Spinal cord (tissue), 10 donors: ENCODE measurements around the gene DIPK2A. TPM values are rescaled to one million over a fixed set of nuclear protein-coding genes. Genes with fewer than 3 reads are reported as not detected.
A peak's percentile ranks its signal among the peaks of the same experiment; 100 is the strongest.

Source experiments
- DNase-seq, 6 donors: peaks; one replicate each; pipeline versions ENCODE4 v3.0.0 to v3.0.0-alpha.2; 2013 to 2015; ENCODE audit warnings: low spot score in 6 of 6, low read depth in 4 of 6
- H3K27ac ChIP-seq: one replicate; pipeline ENCODE4 v1.5.1; 2013; ENCODE audit warnings: low read depth, low read length, control low read depth
- H3K27me3 ChIP-seq: one replicate; pipeline ENCODE4 v1.6.1; 2013; ENCODE audit warnings: low read length; ENCODE audit not compliant: control insufficient read depth, insufficient read depth
- H3K36me3 ChIP-seq: one replicate; pipeline ENCODE4 v1.6.1; 2013; ENCODE audit warnings: low read length; ENCODE audit not compliant: control insufficient read depth, insufficient read depth
- H3K4me1 ChIP-seq: one replicate; pipeline ENCODE4 v1.6.1; 2013; ENCODE audit warnings: low read length; ENCODE audit not compliant: control insufficient read depth, insufficient read depth
- H3K4me3 ChIP-seq: one replicate; pipeline ENCODE4 v1.5.1; 2013; ENCODE audit warnings: low read depth, low read length, control low read depth
- H3K9me3 ChIP-seq: one replicate; pipeline ENCODE4 v1.6.1; 2013; ENCODE audit warnings: low read length; ENCODE audit not compliant: control insufficient read depth, insufficient read depth
- WGBS: methylation state at CpG from one replicate; pipeline ENCODE4 v1.1.5; 2013; ENCODE audit warnings: missing lambda C conversion rate; ENCODE audit not compliant: insufficient coverage; 5-methylcytosine and 5-hydroxymethylcytosine counted together
- long read RNA-seq, 4 donors: transcript quantifications; one replicate each; lab custom pipeline, GENCODE V29; 2026
- polyA plus RNA-seq, 2 donors: library from polyadenylated mRNA; unstranded; fragments of 120-200 nt; gene quantifications; one replicate each; pipeline ENCODE4 v1.2.1, GENCODE V29; 2013; ENCODE audit not compliant: insufficient read length in 2 of 2
- total RNA-seq, 2 donors: library from RNA; depleted of rRNA in 1 of 2; stranded (reverse); fragments of 120-200 nt in 1 of 2; fragments of >200 nt in 1 of 2; gene quantifications; one replicate each; pipeline versions ENCODE4 v1.2.3 to v1.2.4, GENCODE V29; 2013 to 2014
- donor health status: healthy.

DIPK2A gene, protein sequence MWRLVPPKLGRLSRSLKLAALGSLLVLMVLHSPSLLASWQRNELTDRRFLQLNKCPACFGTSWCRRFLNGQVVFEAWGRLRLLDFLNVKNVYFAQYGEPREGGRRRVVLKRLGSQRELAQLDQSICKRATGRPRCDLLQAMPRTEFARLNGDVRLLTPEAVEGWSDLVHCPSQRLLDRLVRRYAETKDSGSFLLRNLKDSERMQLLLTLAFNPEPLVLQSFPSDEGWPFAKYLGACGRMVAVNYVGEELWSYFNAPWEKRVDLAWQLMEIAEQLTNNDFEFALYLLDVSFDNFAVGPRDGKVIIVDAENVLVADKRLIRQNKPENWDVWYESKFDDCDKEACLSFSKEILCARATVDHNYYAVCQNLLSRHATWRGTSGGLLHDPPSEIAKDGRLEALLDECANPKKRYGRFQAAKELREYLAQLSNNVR
- total RNA-seq (10 to 100 TPM; 32.7 to 50.2 TPM), polyA plus RNA-seq (10 to 100 TPM; 17.2 to 25.5 TPM)
- long read RNA-seq, donor 1, full-length matches to known transcripts: 4 of 30 reads
- long read RNA-seq, donor 1, partial matches to known transcripts: 26 of 30 reads
- long read RNA-seq, donor 1, other reads (novel, unspliced or antisense): 0 of 30 reads
- long read RNA-seq, donor 2, full-length matches to known transcripts: 5 of 5 reads
- long read RNA-seq, donor 2, partial matches to known transcripts: 0 of 5 reads
- long read RNA-seq, donor 2, other reads (novel, unspliced or antisense): 0 of 5 reads
- long read RNA-seq, donor 3, full-length matches to known transcripts: 2 of 2 reads
- long read RNA-seq, donor 3, partial matches to known transcripts: 0 of 2 reads
- long read RNA-seq, donor 3, other reads (novel, unspliced or antisense): 0 of 2 reads
- long read RNA-seq, donor 4, full-length matches to known transcripts: 13 of 18 reads
- long read RNA-seq, donor 4, partial matches to known transcripts: 5 of 18 reads
- long read RNA-seq, donor 4, other reads (novel, unspliced or antisense): 0 of 18 reads

GRCh38 chr3:143971359-143972154 is at the start of gene DIPK2A:
TSS of gene DIPK2A (plus strand) at chr3:143971823. CDS start at chr3:143972333, 510 bp downstream.
- Histone ChIP-seq H3K4me3 (peak within 1 kb of the TSS; percentile 93), H3K4me1 (peaks cover 8% of the 10 kb centered on the region), H3K9me3 (no peaks in the 10 kb centered on the region), H3K27ac (peak within 1 kb of the TSS; percentile 99), H3K27me3 (no peaks in the 10 kb centered on the region), H3K36me3 (no peaks in the 10 kb centered on the region)
- DNase-seq: peak; percentile 89 to 99 (median 94)
- 0% methylated on average over 47 of the region's 71 CpGs for WGBS

DNA sequence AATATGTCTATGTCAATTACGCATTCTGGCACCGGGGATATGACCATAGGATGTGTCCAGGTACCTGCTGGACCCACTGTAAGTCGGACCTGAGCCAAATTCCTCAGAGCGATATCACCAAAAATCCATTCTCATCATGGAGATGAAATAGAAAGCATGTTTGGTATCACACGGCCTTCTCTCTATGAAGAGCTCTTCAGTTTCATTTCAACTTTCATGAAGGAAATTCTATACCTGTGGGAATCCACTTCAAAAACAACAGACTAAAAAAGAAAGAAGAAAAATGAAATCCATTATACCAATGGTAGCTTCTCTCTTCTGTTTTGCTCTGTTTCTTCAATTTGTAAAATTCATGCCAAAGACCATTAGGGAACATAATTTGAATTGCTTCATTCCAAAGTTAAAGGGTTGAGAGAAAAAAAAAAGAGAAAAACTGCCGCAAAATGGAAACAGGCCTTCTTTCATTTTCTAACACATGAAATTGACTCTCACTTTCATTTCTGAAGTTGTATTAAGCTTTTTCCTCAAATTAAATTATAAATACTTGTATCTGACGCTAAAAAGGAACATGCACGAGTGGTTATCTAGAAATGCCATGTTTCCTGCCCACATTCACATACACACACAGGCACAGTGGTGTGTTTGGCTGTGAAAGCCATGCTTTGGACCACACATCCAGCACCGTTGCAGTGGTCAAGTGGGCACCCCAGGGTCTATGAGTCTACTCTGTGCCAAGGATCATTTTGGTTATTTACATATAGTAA is 46.9 kb upstream of the DIPK2A start:
- no peak for DNase-seq
- Histone ChIP-seq H3K4me1 (no peaks in the 10 kb centered on the region), H3K27me3 (no peaks in the 10 kb centered on the region), H3K9me3 (no peaks in the 10 kb centered on the region), H3K36me3 (no peaks in the 10 kb centered on the region), H3K4me3 (no peak overlapping the region), H3K27ac (no peak overlapping the region)
- 100% methylated on average over 1 of the region's 9 CpGs for WGBS

GRCh38 chr3:143928056-143928455 is 43.6 kb upstream of the DIPK2A start:
- H3K4me3 ChIP-seq: no peak overlapping the region
- no CpG with 5 or more reads among the region's 1 CpG for WGBS

GRCh38 chr3:143928541-143929255 is 42.9 kb upstream of the DIPK2A start:
- H3K4me3 ChIP-seq: no peak overlapping the region
- H3K27ac ChIP-seq: no peak overlapping the region
- no peaks in the 10 kb centered on the region for H3K9me3 ChIP-seq
- no peak for DNase-seq
- H3K27me3 ChIP-seq: no peaks in the 10 kb centered on the region
- no peaks in the 10 kb centered on the region for H3K36me3 ChIP-seq
- no CpG with 5 or more reads among the region's 3 CpGs for WGBS
- no peaks in the 10 kb centered on the region for H3K4me1 ChIP-seq

More at GRCh38 chr3:143928056-143928455, 43.6 kb upstream of the DIPK2A start:
- H3K27me3 ChIP-seq: no peaks in the 10 kb centered on the region
- no peaks in the 10 kb centered on the region for H3K9me3 ChIP-seq
- H3K36me3 ChIP-seq: no peaks in the 10 kb centered on the region
- no peak overlapping the region for H3K27ac ChIP-seq
- H3K4me1 ChIP-seq: no peaks in the 10 kb centered on the region
- no peak for DNase-seq

DNA sequence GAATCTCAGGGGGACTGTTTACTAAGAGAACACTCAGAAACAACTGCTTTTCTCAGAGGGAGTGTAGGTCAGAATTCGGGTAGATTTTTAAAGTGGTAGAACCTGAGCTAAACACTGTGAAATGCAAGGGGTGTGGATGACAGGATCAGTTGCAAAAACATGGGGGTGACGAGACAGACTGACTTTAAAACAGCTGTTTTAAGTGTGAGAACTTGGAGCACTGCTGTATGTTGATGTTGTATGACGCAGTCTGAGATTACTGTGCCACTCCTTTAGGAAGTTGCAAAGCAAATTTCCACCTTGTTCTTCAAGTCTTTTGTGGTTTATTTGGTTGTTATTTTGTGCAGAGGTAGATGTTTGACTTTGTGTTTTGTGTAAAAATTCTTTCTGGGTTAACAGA is 36.8 kb upstream of the DIPK2A start:
- H3K9me3 ChIP-seq: no peaks in the 10 kb centered on the region
- H3K36me3 ChIP-seq: no peaks in the 10 kb centered on the region

DNA sequence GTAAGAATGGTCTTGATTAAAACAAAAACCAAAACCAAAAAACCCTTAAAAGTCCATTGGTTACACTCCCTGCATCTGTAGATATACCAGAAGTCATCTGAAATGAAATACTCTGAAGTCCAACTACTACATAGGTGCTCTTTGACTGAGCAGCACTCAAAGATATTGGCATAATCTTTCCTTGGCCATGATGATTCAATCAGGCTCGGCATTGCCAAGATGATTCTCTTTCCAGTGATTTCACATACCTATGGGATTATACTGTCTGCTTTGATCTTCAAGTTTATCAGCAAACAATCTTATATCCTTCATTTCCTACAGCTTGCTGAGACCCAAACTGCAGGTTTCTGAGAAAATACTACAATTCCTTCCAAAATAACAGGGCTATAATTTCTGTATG is 35.9 kb upstream of the DIPK2A start:
- H3K4me1 ChIP-seq: no peaks in the 10 kb centered on the region
- no peaks in the 10 kb centered on the region for H3K9me3 ChIP-seq
- no peak for DNase-seq
- H3K27ac ChIP-seq: no peak overlapping the region
- H3K27me3 ChIP-seq: no peaks in the 10 kb centered on the region
- WGBS: 100% methylated on average over 1 of the region's 1 CpG
- H3K36me3 ChIP-seq: no peaks in the 10 kb centered on the region
- no peak overlapping the region for H3K4me3 ChIP-seq

More for the DNA sequence above, 36.8 kb upstream of the DIPK2A start:
- Histone ChIP-seq H3K4me1 (no peaks in the 10 kb centered on the region), H3K4me3 (no peak overlapping the region), H3K27ac (no peak overlapping the region), H3K27me3 (no peaks in the 10 kb centered on the region)
- 45% methylated on average over 2 of the region's 3 CpGs for WGBS
- DNase-seq: no peak

GRCh38 chr3:143950810-143951209 is 20.8 kb upstream of the DIPK2A start:
- H3K9me3 ChIP-seq: no peaks in the 10 kb centered on the region
- DNase-seq: no peak

DNA sequence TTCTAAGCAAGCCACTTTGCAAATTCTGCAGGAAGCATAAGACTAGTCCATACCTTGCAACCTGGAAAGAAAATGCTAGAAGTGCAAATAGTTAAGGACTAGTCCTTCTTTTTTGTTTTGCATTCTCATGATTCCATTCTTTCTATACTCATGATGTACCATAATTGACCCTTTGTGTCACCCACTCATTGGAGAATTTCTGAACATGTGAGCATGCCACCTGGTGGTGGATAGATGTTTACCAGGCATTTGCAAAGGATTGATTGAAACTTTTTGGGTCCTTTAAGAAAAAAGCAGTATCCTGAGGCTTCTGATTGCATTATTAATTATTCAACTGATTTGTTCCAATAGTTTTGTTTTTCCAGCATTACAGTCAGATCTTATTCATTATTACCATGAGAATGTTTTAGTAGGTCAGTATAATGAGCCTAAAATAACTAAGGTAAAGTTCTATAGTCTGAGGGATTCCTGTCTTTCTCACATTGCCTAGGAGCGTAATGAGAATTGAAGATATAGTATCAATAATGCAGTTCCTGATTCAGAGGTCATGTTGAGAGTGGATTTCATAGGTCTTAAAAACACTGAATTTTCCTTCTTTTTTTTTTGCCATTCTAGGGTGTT is 20.2 kb upstream of the DIPK2A start:
- no CpG with 5 or more reads among the region's 1 CpG for whole genome bisulfite sequencing

More at GRCh38 chr3:143950810-143951209, 20.8 kb upstream of the DIPK2A start:
- no peak overlapping the region for H3K4me3 ChIP-seq
- no peaks in the 10 kb centered on the region for H3K36me3 ChIP-seq
- H3K4me1 ChIP-seq: no peaks in the 10 kb centered on the region
- WGBS: 100% methylated on average over 1 of the region's 2 CpGs
- no peaks in the 10 kb centered on the region for H3K27me3 ChIP-seq
- no peak overlapping the region for H3K27ac ChIP-seq

More for the DNA sequence above, 20.2 kb upstream of the DIPK2A start:
- H3K9me3 ChIP-seq: no peaks in the 10 kb centered on the region
- H3K27ac ChIP-seq: no peak overlapping the region
- peak in 2 of 6 donors; percentile 40 to 55 for DNase-seq
- no peaks in the 10 kb centered on the region for H3K36me3 ChIP-seq
- no peaks in the 10 kb centered on the region for H3K27me3 ChIP-seq
- H3K4me1 ChIP-seq: no peaks in the 10 kb centered on the region
- H3K4me3 ChIP-seq: no peak overlapping the region
